AG09309 (cell line): ENCODE data around the gene ZNF101.

Experiments
- DNase-seq: peaks from one replicate; pipeline ENCODE4 v3.0.0-alpha.2; 2010; ENCODE audit warnings: low read depth
- H3K4me3 ChIP-seq: 2 replicates; pipeline ENCODE4 v1.5.1; 2011; ENCODE audit warnings: mild to moderate bottlenecking, low read depth, low read length, moderate library complexity; ENCODE audit not compliant: control insufficient read depth
- TF ChIP-seq, protein P1 (sequence below): IDR thresholded peaks from 2 replicates; pipeline ENCODE4 v1.5.1; 2011; ENCODE audit warnings: mild to moderate bottlenecking, low read depth, low read length, inconsistent platforms; ENCODE audit not compliant: insufficient read depth, control insufficient read depth; ENCODE audit errors: missing control alignments

Gene ZNF101

DNA sequence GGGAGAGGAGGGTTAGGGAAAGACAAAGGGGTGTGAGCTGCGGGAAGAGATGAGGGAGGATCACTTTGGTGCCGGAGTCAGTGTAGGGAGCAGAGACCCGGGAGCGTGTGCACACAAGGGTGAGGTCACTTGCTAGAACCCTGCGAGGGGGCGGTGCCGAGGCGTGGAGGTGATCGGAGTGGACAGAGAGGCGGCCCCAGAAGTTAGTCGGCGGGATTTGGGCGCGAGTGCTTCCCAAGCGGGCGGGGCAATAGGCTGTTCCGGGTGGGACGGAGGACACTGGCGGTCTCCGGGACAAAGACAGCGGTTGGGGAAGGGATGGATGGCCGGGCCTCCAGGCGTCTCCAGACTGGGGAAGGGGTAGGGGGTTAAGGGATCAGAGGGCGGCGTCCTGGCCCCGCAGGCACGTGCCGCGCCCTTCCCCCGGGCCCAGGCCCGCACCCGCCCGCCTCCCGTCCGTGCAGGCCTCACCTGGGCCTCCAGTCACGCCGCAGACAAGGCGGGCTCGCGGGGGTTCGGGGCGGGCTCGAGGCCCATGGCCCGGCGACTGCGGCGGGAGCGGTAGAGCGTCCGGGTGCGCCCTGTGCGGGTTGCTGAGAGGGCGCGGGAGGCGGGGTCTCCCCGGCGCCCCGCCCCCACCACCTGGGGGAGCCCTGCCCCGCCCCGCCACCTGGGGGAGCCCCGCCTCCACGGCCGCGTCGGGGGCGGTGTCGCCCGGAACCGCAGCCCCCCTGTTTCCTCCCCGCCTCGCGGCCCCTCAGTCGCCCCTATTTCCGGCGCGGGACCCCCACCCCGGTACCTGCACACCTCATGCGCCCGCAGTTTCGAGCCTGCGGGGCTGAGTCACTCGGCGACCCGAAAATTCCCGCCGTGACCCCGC lies 40.8 kb upstream of the ZNF101 start, which contains the start of gene LPAR2:
LPAR2 (minus strand) TSS at position 600 of the 880 bp plus-strand sequence. CDS start 945 bp downstream, outside the sequence.
- H3K4me3 ChIP-seq, result no peak within 1 kb of the TSS; the same call in 1 of the 2 replicates

DNA sequence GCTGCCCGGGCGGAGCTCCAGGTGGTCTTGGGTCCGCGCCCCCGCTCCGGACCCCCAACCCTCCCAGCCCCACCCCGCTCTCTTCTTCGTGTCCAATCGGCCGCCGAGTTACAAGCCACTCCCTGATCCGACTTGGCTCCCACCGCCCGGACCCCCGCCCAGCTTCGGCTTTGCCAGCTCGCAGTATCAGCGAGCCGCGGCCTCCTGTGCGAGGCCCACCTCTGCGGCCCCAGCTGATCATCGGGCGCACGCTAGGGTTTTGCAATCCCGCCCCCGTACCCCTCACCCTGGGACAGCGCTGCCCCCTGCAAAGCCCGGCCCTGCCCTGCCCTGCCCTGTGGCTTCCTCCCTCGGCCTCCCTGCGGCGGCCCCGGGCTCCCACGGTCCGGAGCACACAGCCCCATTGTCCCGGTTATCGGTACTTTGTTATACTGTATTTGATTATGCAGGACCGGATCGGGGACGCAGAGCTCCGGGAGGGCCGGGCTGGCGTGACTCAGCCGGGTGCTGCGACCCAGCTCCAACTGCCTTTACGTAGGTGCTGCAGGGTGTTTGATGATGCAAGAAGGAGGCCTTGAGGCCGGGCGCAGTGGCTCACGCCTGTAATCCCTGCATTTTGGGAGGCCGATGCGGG lies 40.0 kb upstream of the ZNF101 start:
- H3K4me3 ChIP-seq, result no peak overlapping the region
- TF ChIP-seq, protein P1, sequence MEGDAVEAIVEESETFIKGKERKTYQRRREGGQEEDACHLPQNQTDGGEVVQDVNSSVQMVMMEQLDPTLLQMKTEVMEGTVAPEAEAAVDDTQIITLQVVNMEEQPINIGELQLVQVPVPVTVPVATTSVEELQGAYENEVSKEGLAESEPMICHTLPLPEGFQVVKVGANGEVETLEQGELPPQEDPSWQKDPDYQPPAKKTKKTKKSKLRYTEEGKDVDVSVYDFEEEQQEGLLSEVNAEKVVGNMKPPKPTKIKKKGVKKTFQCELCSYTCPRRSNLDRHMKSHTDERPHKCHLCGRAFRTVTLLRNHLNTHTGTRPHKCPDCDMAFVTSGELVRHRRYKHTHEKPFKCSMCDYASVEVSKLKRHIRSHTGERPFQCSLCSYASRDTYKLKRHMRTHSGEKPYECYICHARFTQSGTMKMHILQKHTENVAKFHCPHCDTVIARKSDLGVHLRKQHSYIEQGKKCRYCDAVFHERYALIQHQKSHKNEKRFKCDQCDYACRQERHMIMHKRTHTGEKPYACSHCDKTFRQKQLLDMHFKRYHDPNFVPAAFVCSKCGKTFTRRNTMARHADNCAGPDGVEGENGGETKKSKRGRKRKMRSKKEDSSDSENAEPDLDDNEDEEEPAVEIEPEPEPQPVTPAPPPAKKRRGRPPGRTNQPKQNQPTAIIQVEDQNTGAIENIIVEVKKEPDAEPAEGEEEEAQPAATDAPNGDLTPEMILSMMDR, result no peak
- no peak for DNase-seq

More for the DNA sequence above, 40.8 kb upstream of the ZNF101 start, which contains the start of gene LPAR2:
- no peak for DNase-seq
- TF ChIP-seq, protein P1, result no peak

DNA sequence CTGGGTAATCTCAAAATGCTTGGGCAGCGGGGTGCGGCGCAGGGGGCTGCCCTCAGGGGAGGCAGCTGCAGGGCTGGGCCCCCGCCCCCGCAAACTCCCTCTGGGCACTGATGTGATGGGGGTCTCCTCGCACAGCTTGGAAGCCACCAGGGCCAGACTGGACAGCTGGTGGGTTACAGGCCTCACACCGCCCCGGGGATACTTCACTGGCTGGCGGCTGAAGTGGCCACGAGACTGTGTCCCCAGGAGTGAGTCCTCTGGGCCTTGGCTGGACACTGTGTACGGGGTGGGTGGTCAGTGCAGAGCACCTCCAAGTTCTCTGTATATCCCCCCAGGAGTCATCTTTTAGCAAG lies 38.6 kb upstream of the ZNF101 start:
- no peak overlapping the region for H3K4me3 ChIP-seq
- TF ChIP-seq, protein P1, result no peak
- DNase-seq, result no peak

DNA sequence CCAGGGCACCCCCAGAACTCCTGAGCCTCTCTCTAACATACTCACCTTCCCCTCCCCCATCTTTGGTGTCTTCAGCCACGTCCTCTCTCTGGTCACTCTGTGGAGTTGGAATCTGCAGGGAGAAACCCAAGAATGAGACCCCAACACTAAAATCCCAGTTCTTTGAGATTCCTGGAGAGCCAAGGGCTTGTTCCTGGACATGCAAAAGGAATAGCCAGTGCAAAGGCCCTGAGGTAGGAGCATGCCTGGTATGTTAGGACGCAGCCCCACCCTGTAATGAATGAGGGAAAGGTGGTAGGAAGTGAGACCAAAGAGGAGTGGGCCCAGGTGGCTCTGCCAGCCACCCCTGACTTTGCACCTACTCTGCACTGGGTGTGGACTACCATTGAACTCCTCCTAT lies 38.2 kb upstream of the ZNF101 start:
- no peak overlapping the region for H3K4me3 ChIP-seq
- no peak for DNase-seq
- TF ChIP-seq, protein P1, result no peak

DNA sequence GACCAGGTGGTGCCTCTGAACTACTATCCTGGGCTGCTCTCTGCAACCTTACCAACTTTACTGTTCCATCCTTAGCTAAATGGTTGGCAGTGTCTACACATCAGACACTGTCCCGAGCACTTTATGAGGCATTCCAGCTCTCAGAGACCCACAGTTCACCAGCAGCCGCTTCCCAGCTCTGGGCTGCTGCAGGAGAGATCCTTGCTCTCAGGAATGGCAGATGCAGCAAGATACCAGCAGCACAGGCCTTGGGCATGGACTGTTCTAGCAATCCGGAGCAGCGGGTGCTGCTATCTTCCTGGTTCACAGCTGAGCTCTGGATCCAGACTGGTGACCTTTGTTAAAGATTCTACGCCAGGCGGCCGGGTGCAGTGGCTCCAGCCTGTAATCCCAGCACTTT lies 37.3 kb upstream of the ZNF101 start:
- TF ChIP-seq, protein P1, result no peak
- H3K4me3 ChIP-seq, result no peak overlapping the region
- DNase-seq, result no peak

DNA sequence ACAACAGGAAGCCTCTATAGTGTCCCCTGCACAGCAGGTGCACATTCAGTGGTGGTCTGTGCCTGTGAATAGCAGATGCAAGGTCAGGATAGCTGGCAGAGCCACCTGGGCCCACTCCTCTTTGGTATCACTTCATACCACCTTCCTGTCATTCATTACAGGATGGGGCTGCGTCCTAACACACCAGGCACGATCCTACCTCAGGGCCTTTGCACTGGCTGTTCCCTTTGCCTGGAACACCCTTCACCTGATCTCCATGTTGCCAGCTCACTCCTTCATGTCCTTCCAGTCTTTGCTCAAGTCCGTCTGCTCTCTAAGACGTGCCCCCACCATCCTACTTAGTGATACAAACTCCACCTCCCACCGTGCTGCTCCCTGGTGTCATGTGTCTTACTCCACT lies 36.0 kb upstream of the ZNF101 start:
- TF ChIP-seq, protein P1, result no peak
- DNase-seq, result no peak
- no peak overlapping the region for H3K4me3 ChIP-seq
